HepG2 (cell line): ENCODE results near the gene TSPAN9. TPM values are rescaled to one million over a fixed set of nuclear protein-coding genes. Genes with fewer than 3 reads are reported as not detected.

Experiments used
- ATAC-seq: fragments of 200-7000 bp; cut with Tn5 transposase; 3 replicates; pipeline ENCODE4 v1.9.1; 2020; ENCODE audit warnings: mild to moderate bottlenecking, moderate library complexity
- BruUV-seq: library from RNA; stranded (reverse); fragments of 400-500 nt; replicated peaks from 2 replicates; lab custom pipeline; 2021; lab: Mats Ljungman, UMichigan
- CTCF ChIA-PET: fragments of 300-600 bp; formaldehyde crosslinking; extraction: SDS; loops from one replicate; lab custom pipeline; 2021; ENCODE audit warnings: low total read pairs, inconsistent platforms, low intra/inter-chr PET ratio; lab: Yijun Ruan, JAX
- POLR2A ChIA-PET: fragments of 350-600 bp; sonication (Branson Sonifier 250); formaldehyde crosslinking; loops from one replicate; lab custom pipeline; 2020; ENCODE audit warnings: antibody characterized with exemption, inconsistent platforms; lab: Yijun Ruan, JAX
- DNase-seq: peaks from one replicate; pipeline ENCODE4 v3.0.0-alpha.2; 2015; ENCODE audit warnings: low spot score
- FAIRE-seq: peaks from 3 replicates; lab custom pipeline; 2011; peaks lifted over from hg19 to GRCh38; lab: Jason Lieb, UNC
- H2AFZ ChIP-seq: one replicate; pipeline ENCODE4 v1.6.1; 2011; ENCODE audit warnings: low read length, inconsistent platforms
- H3K27ac ChIP-seq: fragments of 300-600 bp; 3 replicates; pipeline ENCODE4 v1.8.0; 2011; ENCODE audit warnings: mixed run types, mild to moderate bottlenecking, mixed read lengths, low read length, inconsistent platforms; ENCODE audit not compliant: insufficient read depth; ENCODE audit errors: extremely low read length
- H3K27me3 ChIP-seq, 2 experiments: fragments of 200-600 bp in 1 of 2; 2 replicates in 1 of 2; 3 replicates in 1 of 2; pipeline versions ENCODE4 v1.6.0 to v1.8.0; 2011; ENCODE audit warnings: low read length in 2 of 2, mild to moderate bottlenecking in 2 of 2, moderate library complexity in 2 of 2, inconsistent platforms in 1 of 2; ENCODE audit not compliant: insufficient read depth in 2 of 2, control insufficient read depth in 1 of 2
- H3K36me3 ChIP-seq, 2 experiments: fragments of 200-600 bp in 1 of 2; replicated peaks in 1 of 2; 2 replicates in 1 of 2; 3 replicates in 1 of 2; pipeline versions ENCODE4 v1.5.1 to v1.8.0; 2011; ENCODE audit warnings: low read length in 2 of 2, inconsistent platforms in 1 of 2; ENCODE audit not compliant: insufficient read depth in 2 of 2, control insufficient read depth in 1 of 2
- H3K4me1 ChIP-seq: 2 replicates; pipeline ENCODE4 v1.5.1; 2012; ENCODE audit warnings: low read length, inconsistent platforms; ENCODE audit not compliant: insufficient read depth
- H3K4me2 ChIP-seq: 2 replicates; pipeline ENCODE4 v1.6.0; 2011; ENCODE audit warnings: low read depth, low read length, inconsistent platforms
- H3K4me3 ChIP-seq, 3 experiments: fragments of 200-600 bp in 1 of 3; sonication (generic), shearing (Covaris generic) in 1 of 3; replicated peaks in 1 of 3; 2 replicates each; pipeline ENCODE4 v1.5.1; 2011 to 2016; ENCODE audit warnings: low read length in 3 of 3, inconsistent platforms in 2 of 3, low read depth in 2 of 3, mild to moderate bottlenecking in 2 of 3, control low read depth in 1 of 3, mixed read lengths in 1 of 3; ENCODE audit not compliant: insufficient read depth in 1 of 3
- H3K79me2 ChIP-seq: one replicate; pipeline ENCODE4 v1.6.1; 2011; ENCODE audit warnings: low read length, inconsistent platforms; ENCODE audit not compliant: insufficient read depth
- H3K9ac ChIP-seq: 2 replicates; pipeline ENCODE4 v1.6.0; 2011; ENCODE audit warnings: mild to moderate bottlenecking, low read depth, low read length, inconsistent platforms; ENCODE audit not compliant: insufficient read depth
- H3K9me3 ChIP-seq: 2 replicates; pipeline ENCODE4 v1.5.1; 2012; ENCODE audit warnings: mild to moderate bottlenecking, low read length
- H4K20me1 ChIP-seq: 2 replicates; pipeline ENCODE4 v1.6.0; 2011; ENCODE audit warnings: inconsistent platforms, mild to moderate bottlenecking, low read length, moderate library complexity; ENCODE audit not compliant: insufficient read depth
- FOXA3 ChIP-seq: IDR thresholded peaks from 2 replicates; pipeline ENCODE4 v1.6.1; 2016; ENCODE audit warnings: missing genetic modification reagents, missing compliant biosample characterization
- IKZF1 ChIP-seq: fragments of 450-650 bp; IDR thresholded peaks from 2 replicates; pipeline ENCODE4 v1.7.1; 2016
- KAT7 ChIP-seq: IDR thresholded peaks from 2 replicates; pipeline ENCODE4 v1.6.1; 2018; ENCODE audit warnings: borderline replicate concordance, missing compliant biosample characterization
- KLF6 ChIP-seq: IDR thresholded peaks from 2 replicates; pipeline ENCODE4 v1.8.0; 2016; ENCODE audit warnings: missing biosample characterization, missing genetic modification reagents
- MTA3 ChIP-seq: sonication (generic); formaldehyde crosslinking; IDR thresholded peaks from 2 replicates; pipeline ENCODE4 v1.4.0; 2020; ENCODE audit warnings: missing genetic modification reagents
- POLR2AphosphoS2 ChIP-seq: IDR thresholded peaks from 2 replicates; pipeline ENCODE4 v1.6.1; 2011; ENCODE audit warnings: low read depth, low read length, improper control_type of control experiment
- SIN3B ChIP-seq: fragments of 150-350 bp; IDR thresholded peaks from 2 replicates; pipeline ENCODE4 v1.6.1; 2014; ENCODE audit warnings: low read length
- SUZ12 ChIP-seq: fragments of 150-350 bp; IDR thresholded peaks from 2 replicates; pipeline ENCODE4 v1.6.1; 2014; ENCODE audit warnings: low read depth, low read length
- YEATS2 ChIP-seq: sonication (generic); formaldehyde crosslinking; IDR thresholded peaks from 2 replicates; pipeline ENCODE4 v1.4.0; 2020; ENCODE audit warnings: missing genetic modification reagents, borderline replicate concordance
- ZBTB42 ChIP-seq: sonication (generic); formaldehyde crosslinking; IDR thresholded peaks from 2 replicates; pipeline ENCODE4 v1.5.0; 2020; ENCODE audit warnings: mild to moderate bottlenecking, missing genetic modification reagents
- ZNF33A ChIP-seq: sonication (generic); formaldehyde crosslinking; IDR thresholded peaks from 2 replicates; pipeline ENCODE4 v1.5.1; 2020; ENCODE audit warnings: missing genetic modification reagents, mild to moderate bottlenecking, moderate library complexity, borderline replicate concordance
- ZNF543 ChIP-seq: sonication (generic); formaldehyde crosslinking; IDR thresholded peaks from 2 replicates; pipeline ENCODE4 v1.4.0; 2020; ENCODE audit warnings: mild to moderate bottlenecking, missing genetic modification reagents
- ZNF737 ChIP-seq: sonication (generic); formaldehyde crosslinking; IDR thresholded peaks from 2 replicates; pipeline ENCODE4 v1.5.0; 2020; ENCODE audit warnings: missing genetic modification reagents, mild to moderate bottlenecking, borderline replicate concordance
- ZNF788 ChIP-seq: sonication (generic); formaldehyde crosslinking; IDR thresholded peaks from 2 replicates; pipeline ENCODE4 v1.5.0; 2020; ENCODE audit warnings: mild to moderate bottlenecking, missing genetic modification reagents, borderline replicate concordance
- WGBS: methylation state at CpG from one replicate; pipeline ENCODE4 v1.1.6; 2017; ENCODE audit warnings: low lambda C conversion rate; 5-methylcytosine and 5-hydroxymethylcytosine counted together
- in situ Hi-C: cut with HindIII; loops from 2 replicates; pipeline ENCODE4 v1.10.0; 2017; ENCODE audit warnings: low pct_unique_long_range_greater_than_20kb; ENCODE audit not compliant: extremely low pct_ligation_motif_present
- intact Hi-C: fragments of 100-400 bp; cut with micrococcal nuclease; formaldehyde crosslinking; loops from one replicate; pipeline ENCODE4 v1.10.0; 2022; ENCODE audit not compliant: unreplicated experiment
- polyA plus RNA-seq, 8 experiments: library from polyadenylated mRNA; depleted of rRNA in 3 of 8; stranded (reverse) in 7 of 8; unstranded in 1 of 8; fragments of >200 nt; fragmentation: Illumina TruSeq in 4 of 8; extraction: Trizol in 4 of 8; gene quantifications; 2 replicates each; pipeline versions ENCODE4 v1.2.1 to v1.2.3, GENCODE V29; 2011 to 2016; ENCODE audit warnings: low read depth in 4 of 8, missing spikeins in 1 of 8, mixed read lengths in 1 of 8; ENCODE audit not compliant: insufficient read depth in 1 of 8
- total RNA-seq, 5 experiments: library from RNA; depleted of rRNA; stranded (reverse); fragments of >200 nt; fragmentation: Illumina TruSeq; extraction: Trizol; gene quantifications; 2 replicates each; pipeline ENCODE4 v1.2.3, GENCODE V29; 2016; ENCODE audit warnings: low read depth in 1 of 5
- TF ChIP-seq, protein P1 (sequence below): sonication (generic); formaldehyde crosslinking; IDR thresholded peaks from 2 replicates; pipeline ENCODE4 v1.8.0; 2022; ENCODE audit warnings: low read depth, missing genetic modification reagents
- TF ChIP-seq, protein P2 (sequence below), 2 experiments: fragments of 450-650 bp in 1 of 2; sonication (generic) in 1 of 2; formaldehyde crosslinking; IDR thresholded peaks; 2 replicates each; pipeline versions ENCODE4 v1.5.0 to v1.8.0; 2020 to 2022; ENCODE audit warnings: mild to moderate bottlenecking in 1 of 2, missing genetic modification reagents in 1 of 2
- TF ChIP-seq, protein P3 (sequence below): sonication (generic); formaldehyde crosslinking; IDR thresholded peaks from 2 replicates; pipeline ENCODE4 v1.4.0; 2020; ENCODE audit warnings: missing genetic modification reagents
- TF ChIP-seq, protein P4 (sequence below): sonication (generic); formaldehyde crosslinking; IDR thresholded peaks from 2 replicates; pipeline ENCODE4 v1.5.0; 2020; ENCODE audit warnings: missing genetic modification reagents
- TF ChIP-seq, protein P5 (sequence below): IDR thresholded peaks from 2 replicates; pipeline ENCODE4 v1.6.1; 2018; ENCODE audit warnings: missing genetic modification reagents, mild to moderate bottlenecking, missing compliant biosample characterization

TSPAN9 gene
- total and polyA plus RNA-seq, 2 of the 13 experiments (the other 11 are each of a cell fraction or from before 2014, with no cell fraction given): 18.1 to 42.3 TPM

DNA sequence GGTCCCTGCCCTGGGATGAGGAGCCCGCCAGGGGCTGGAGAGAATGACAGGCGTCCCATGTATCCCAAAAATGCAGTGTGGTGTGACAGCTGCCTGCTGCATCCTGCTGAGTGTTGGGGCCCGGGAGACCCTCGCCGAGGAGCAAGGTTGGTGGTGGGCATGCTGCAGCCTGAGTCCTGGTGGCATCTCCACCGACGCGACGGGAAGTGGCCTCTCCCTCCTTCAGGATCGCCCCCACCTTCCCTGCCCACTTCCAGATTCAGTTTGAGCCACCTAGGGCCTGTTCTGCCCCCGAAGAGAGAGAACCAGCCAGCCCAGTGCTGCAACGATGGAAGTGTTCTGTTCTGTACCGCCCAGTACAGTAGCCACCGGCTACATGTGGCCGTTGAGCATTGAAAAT lies 70.1 kb downstream of the TSPAN9 start:
- Histone ChIP-seq H3K9ac (no peak overlapping the region), H3K27me3 (no peaks in the 10 kb centered on the region), H3K36me3 (peaks cover 1 to 6% of the 10 kb centered on the region in 2 experiments; a peak in 1 of 5 replicates), H3K9me3 (no peaks in the 10 kb centered on the region), H3K79me2 (peaks cover 5% of the 10 kb centered on the region), H3K27ac (no peak overlapping the region), H3K4me2 (no peak overlapping the region)
- DNase-seq (no peak), FAIRE-seq (no peak)
- CTCF ChIA-PET: no interaction called here
- POLR2A ChIA-PET: no interaction called here
- BruUV-seq: no TSS peak
- 96% methylated on average over 9 of the region's 15 CpGs for WGBS
- TF ChIP-seq, protein P1, sequence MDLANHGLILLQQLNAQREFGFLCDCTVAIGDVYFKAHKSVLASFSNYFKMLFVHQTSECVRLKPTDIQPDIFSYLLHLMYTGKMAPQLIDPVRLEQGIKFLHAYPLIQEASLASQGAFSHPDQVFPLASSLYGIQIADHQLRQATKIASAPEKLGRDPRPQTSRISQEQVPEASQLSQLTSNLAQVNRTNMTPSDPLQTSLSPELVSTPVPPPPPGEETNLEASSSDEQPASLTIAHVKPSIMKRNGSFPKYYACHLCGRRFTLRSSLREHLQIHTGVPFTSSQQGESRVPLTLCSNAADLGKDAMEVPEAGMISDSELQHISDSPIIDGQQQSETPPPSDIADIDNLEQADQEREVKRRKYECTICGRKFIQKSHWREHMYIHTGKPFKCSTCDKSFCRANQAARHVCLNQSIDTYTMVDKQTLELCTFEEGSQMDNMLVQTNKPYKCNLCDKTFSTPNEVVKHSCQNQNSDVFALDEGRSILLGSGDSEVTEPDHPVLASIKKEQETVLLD (CRISPR knock-in tag): no peak
- TF ChIP-seq KLF6 (CRISPR knock-in tag): no peak
- TF ChIP-seq ZBTB42 (CRISPR knock-in tag): no peak
- no peak for TF ChIP-seq IKZF1
- TF ChIP-seq, protein P2, sequence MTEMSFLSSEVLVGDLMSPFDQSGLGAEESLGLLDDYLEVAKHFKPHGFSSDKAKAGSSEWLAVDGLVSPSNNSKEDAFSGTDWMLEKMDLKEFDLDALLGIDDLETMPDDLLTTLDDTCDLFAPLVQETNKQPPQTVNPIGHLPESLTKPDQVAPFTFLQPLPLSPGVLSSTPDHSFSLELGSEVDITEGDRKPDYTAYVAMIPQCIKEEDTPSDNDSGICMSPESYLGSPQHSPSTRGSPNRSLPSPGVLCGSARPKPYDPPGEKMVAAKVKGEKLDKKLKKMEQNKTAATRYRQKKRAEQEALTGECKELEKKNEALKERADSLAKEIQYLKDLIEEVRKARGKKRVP (CRISPR knock-in tag; IDR thresholded peaks at IDR 0.05): no peak
- no peak for TF ChIP-seq SIN3B
- TF ChIP-seq FOXA3 (CRISPR knock-in tag): no peak
- no peak for TF ChIP-seq SUZ12
- TF ChIP-seq, protein P3, sequence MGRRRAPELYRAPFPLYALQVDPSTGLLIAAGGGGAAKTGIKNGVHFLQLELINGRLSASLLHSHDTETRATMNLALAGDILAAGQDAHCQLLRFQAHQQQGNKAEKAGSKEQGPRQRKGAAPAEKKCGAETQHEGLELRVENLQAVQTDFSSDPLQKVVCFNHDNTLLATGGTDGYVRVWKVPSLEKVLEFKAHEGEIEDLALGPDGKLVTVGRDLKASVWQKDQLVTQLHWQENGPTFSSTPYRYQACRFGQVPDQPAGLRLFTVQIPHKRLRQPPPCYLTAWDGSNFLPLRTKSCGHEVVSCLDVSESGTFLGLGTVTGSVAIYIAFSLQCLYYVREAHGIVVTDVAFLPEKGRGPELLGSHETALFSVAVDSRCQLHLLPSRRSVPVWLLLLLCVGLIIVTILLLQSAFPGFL (CRISPR knock-in tag): no peak
- TF ChIP-seq, protein P4, sequence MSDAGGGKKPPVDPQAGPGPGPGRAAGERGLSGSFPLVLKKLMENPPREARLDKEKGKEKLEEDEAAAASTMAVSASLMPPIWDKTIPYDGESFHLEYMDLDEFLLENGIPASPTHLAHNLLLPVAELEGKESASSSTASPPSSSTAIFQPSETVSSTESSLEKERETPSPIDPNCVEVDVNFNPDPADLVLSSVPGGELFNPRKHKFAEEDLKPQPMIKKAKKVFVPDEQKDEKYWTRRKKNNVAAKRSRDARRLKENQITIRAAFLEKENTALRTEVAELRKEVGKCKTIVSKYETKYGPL (CRISPR knock-in tag): no peak
- no peak for TF ChIP-seq ZNF788
- TF ChIP-seq KAT7 (CRISPR knock-in tag): no peak
- TF ChIP-seq MTA3 (CRISPR knock-in tag): no peak
- TF ChIP-seq, protein P5, sequence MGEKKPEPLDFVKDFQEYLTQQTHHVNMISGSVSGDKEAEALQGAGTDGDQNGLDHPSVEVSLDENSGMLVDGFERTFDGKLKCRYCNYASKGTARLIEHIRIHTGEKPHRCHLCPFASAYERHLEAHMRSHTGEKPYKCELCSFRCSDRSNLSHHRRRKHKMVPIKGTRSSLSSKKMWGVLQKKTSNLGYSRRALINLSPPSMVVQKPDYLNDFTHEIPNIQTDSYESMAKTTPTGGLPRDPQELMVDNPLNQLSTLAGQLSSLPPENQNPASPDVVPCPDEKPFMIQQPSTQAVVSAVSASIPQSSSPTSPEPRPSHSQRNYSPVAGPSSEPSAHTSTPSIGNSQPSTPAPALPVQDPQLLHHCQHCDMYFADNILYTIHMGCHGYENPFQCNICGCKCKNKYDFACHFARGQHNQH: no peak
- no peak for TF ChIP-seq ZNF33A
- no peak for TF ChIP-seq ZNF543
- no peak for TF ChIP-seq YEATS2 (CRISPR knock-in tag)
- TF ChIP-seq ZNF737: no peak
- no peak for TF ChIP-seq POLR2AphosphoS2
- TF ChIP-seq, all 625 proteins: peak for 0
- no peak overlapping the region for H2AFZ ChIP-seq
- H3K4me1 ChIP-seq: no peaks in the 10 kb centered on the region
- H3K4me3 ChIP-seq: no peak overlapping the region
- peaks cover 9% of the 10 kb centered on the region; the same call in 1 of the 2 replicates for H4K20me1 ChIP-seq
- in situ Hi-C loops (no loop called here), intact Hi-C loops (no loop called here)
- ATAC-seq: no peak
